GM10847 (cell line): ENCODE measurements around the gene MEMO1.

ENCODE experiments used
- POLR2A ChIP-seq: IDR thresholded peaks from 2 replicates; pipeline ENCODE4 v1.6.1; 2011; ENCODE audit not compliant: insufficient read length; ENCODE audit errors: extremely low read depth

Gene MEMO1

DNA sequence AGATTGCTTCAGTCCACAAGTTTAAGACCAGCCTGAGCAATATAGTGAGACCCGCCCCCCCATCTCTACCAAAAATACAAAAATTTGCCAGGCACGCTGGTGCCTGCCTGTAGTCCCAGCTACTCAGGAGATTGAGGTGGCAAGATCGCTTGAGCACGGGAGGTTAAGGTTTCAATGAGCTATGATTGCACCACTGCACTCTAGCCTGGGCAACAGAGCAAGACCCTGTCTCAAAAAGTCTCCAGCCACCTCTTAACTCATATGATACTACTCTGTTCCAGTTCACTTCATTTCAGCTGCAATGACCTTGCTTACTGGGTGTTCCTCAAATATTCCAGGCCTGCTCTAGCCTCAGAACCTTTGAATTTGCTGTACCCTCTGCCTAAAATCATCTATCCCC is 11.4 kb downstream of the MEMO1 start:
- no peak for TF ChIP-seq POLR2A

DNA sequence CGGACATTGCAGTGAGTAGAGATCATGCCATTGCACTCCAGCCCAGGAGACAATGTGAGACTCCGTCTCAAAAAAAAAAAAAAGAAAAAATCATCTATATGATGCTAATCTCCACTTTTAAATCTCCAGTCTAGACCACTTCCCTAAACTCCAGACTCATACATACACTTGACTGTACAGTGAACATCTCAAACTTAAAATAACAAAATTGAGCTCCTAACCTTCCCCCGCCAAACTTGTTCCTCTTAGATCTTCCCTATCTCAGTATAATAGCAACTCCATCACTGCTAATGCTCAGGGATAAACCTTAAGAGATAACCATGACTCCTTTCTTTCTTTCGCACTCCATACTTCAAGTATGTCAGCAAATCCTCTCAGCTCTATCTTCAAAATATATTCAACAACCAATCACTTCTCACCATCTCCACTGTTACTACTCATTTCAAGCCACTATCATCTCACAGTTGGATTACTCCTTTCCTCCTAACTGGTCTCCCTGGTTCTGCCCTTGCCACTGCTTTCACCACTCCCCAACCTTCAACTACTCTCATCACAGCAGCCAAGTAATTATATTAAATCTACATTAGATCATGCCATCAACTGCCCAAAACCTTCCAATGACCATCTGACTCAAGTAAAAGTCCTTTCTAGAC is 12.0 kb downstream of the MEMO1 start:
- TF ChIP-seq POLR2A, result no peak

- TF ChIP-seq POLR2A, result no peak
Measured at GRCh38 chr2:31997653-31998052, 13.2 kb downstream of the MEMO1 start.

- TF ChIP-seq POLR2A, result no peak
Measured at GRCh38 chr2:31996571-31997150, 14.1 kb downstream of the MEMO1 start.

DNA sequence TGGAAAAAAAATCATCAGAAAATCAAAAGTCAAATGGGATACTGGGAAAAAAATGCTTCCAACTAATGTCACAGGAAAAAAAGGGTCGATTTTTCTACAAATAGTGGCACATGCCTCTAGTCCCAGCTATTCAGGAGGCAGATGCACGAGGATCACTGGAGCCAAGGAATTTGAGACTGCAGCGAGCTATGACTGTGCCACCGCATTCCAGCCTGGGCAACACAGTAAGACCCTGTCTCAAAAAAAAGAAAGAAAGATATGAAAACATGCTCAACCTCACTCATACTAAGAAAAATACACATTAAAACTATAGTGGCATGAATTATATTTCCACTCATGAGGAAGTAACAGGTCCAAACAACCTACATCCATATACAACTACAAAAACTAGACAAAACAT is 17.9 kb downstream of the MEMO1 start:
- no peak for TF ChIP-seq POLR2A

DNA sequence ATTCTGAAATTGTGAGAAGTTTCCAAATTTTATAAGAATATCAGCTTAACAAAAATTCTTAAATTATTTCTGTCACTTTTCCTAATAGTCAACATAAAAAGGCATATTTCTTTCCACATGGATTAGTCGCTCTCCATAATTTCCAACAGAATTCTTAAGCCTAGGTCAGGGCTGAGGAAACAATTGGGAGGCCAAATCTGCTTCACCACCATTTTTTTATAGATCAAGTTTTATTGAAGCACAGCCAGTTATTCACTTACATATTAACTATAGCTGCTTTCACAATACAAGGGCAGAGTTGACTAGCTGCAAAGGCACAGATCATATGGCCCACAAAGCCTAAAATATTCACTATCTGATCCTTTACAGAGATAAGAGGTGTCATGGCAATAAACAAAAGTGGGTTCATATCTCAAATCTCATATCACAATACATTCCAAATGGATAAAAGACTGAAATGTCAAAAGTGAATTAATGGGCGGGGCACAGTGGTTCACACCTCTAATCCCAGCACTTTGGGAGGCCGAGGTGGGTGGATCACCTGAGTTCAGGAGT is 18.7 kb downstream of the MEMO1 start:
- no peak for TF ChIP-seq POLR2A

DNA sequence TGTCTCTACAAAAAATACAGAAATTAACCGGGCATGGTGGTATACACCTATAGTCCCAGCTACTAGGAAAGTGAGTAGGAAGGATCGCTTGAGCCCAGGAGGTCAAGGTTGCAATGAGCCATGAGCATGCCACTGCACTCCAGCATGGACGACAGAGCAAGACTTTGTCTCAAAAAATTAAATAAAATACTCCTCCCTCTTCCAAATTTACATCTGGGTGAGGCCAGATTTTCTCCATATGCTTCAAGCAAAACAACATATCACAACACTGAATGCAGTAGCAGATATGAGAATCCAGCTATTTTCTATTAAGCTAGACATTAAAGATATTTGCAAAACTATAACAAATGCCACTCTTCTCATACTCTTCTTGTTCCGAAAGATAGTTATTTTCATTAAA is 20.9 kb downstream of the MEMO1 start:
- TF ChIP-seq POLR2A, result no peak

DNA sequence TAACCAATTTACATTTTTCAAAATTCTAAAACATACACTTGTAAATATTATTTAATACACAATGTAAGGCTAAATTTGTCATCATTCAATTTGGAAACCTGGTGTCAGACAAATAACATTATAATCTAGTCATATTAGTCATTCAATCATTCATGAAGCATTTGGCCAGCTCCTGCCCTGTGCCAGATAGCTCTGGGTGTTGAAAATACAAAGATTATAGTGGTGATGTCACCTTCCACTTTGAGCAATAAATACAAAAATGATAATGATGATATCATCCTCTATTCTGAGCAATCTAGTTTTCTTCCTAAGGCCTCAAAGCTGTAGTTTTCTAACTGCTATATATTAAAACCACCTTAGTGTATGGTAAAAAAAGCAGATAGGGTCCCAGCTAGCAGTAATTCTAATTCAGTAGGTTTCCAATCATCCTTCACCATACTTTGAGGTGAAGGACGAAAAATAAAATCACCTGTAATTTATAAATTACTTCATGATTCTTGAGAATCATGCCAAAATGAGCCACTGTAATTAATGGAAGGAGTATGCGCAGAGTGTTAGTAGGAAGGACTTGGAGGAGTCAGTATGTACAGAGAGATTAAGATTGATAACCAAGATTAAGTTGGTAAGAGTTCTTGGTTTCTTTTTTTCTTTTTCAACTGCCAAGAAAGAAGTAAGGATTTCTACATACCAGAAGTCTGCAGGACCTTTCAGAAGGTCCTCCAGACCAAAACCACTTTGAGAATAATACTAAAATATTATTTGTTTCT is 23.2 kb downstream of the MEMO1 start:
- TF ChIP-seq POLR2A, result no peak

DNA sequence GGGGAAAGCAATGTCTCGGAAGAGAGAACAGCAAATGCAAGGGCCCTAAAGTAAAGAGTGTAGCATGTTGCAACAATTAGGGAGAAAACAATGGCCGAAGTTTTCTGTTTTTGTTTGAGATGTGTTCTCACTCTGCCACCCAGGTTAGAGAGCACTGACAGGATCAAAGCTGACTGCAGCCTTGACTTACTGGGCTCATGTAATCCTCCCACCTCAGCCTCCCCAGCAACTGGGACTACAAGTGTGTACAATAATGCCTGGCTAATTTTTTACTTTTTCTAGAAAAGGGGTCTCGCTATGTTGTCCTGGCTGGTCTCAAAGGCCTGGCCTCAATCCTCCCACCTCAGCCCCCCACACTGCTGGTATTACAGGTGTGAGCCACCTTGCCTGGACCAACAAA is 23.9 kb downstream of the MEMO1 start:
- TF ChIP-seq POLR2A, result no peak

GRCh38 chr2:31983762-31984467 is 26.9 kb downstream of the MEMO1 start:
- TF ChIP-seq POLR2A, result no peak

- no peak for TF ChIP-seq POLR2A
Measured at GRCh38 chr2:31980674-31981356, 30.0 kb downstream of the MEMO1 start.

- TF ChIP-seq POLR2A, result no peak
Measured at GRCh38 chr2:31979956-31980355, 30.9 kb downstream of the MEMO1 start.

- TF ChIP-seq POLR2A, result no peak
Measured at GRCh38 chr2:31979018-31979417, 31.8 kb downstream of the MEMO1 start.

GRCh38 chr2:31978436-31978835 is 32.4 kb downstream of the MEMO1 start:
- no peak for TF ChIP-seq POLR2A

DNA sequence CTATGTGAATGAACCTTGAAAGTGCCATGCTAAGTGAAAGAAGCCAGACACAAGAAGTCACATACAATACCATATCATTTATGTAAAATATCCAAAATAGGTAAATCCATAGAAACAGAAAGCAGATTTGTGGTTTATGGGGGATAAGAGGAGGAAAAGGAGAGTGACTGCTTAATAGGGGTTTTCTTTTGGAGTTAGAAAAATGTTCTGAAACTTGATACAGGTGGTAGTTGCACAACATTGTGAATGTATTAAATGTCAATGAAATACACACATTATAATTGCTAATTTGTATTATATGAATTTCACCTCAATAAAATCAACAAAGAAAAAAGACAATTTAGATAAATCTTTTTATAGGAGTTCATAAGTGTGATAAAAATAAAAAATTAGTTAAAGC is 37.1 kb downstream of the MEMO1 start:
- TF ChIP-seq POLR2A, result no peak
